PC-9 (cell line): ENCODE measurements around the gene FGF12. TPM values are rescaled to one million over a fixed set of nuclear protein-coding genes. Genes with fewer than 3 reads are reported as not detected.

Experiments used
- BruUV-seq: library from RNA; stranded (reverse); fragments of 400-500 nt; replicated peaks from 2 replicates; lab custom pipeline; 2021; lab: Mats Ljungman, UMichigan
- CTCF ChIA-PET: fragments of 300-600 bp; sonication (Branson Sonifier 250); formaldehyde crosslinking; loops from one replicate; lab custom pipeline; 2022; ENCODE audit warnings: antibody characterized with exemption; lab: Charles Lee
- POLR2A ChIA-PET: fragments of 300-600 bp; sonication (Branson Sonifier 250); formaldehyde crosslinking; loops from one replicate; lab custom pipeline; 2022; ENCODE audit warnings: antibody characterized with exemption; ENCODE audit not compliant: unreplicated experiment; lab: Charles Lee
- DNase-seq, 2 experiments: peaks; one replicate each; pipeline versions ENCODE4 v3.0.0 to v3.0.0-alpha.2; 2015 to 2022; ENCODE audit warnings: mixed read lengths in 1 of 2
- H2AFZ ChIP-seq: fragments of 200-600 bp; sonication (generic); 2 replicates; pipeline ENCODE4 v1.8.1; 2017; ENCODE audit warnings: antibody characterized with exemption
- H3F3A ChIP-seq: fragments of 200-600 bp; sonication (generic); 2 replicates; pipeline ENCODE4 v1.8.1; 2017; ENCODE audit warnings: antibody characterized with exemption, mild to moderate bottlenecking, low read depth; ENCODE audit not compliant: insufficient read depth
- H3K27ac ChIP-seq: fragments of 200-600 bp; sonication (generic); 2 replicates; pipeline ENCODE4 v1.6.1; 2016; ENCODE audit warnings: mixed run types
- H3K27me3 ChIP-seq: fragments of 200-600 bp; sonication (generic); 2 replicates; pipeline ENCODE4 v1.6.1; 2016; ENCODE audit warnings: low read depth, mixed run types; ENCODE audit not compliant: insufficient read depth
- H3K36me3 ChIP-seq: fragments of 200-600 bp; sonication (generic); 2 replicates; pipeline ENCODE4 v1.6.1; 2016; ENCODE audit warnings: low read depth, mixed run types
- H3K4me1 ChIP-seq: fragments of 200-600 bp; sonication (generic); replicated peaks from 2 replicates; pipeline ENCODE4 v1.6.1; 2016; ENCODE audit warnings: mixed run types; ENCODE audit not compliant: insufficient read depth
- H3K4me2 ChIP-seq: fragments of 200-600 bp; sonication (generic); 2 replicates; pipeline ENCODE4 v1.6.1; 2017; ENCODE audit warnings: mixed run types
- H3K4me3 ChIP-seq: fragments of 200-600 bp; sonication (generic); 2 replicates; pipeline ENCODE4 v1.6.1; 2016; ENCODE audit warnings: mixed run types
- H3K79me2 ChIP-seq: fragments of 200-600 bp; sonication (generic); 2 replicates; pipeline ENCODE4 v1.6.1; 2017; ENCODE audit warnings: low read depth, mixed run types
- H3K9me2 ChIP-seq: fragments of 200-600 bp; sonication (generic); 2 replicates; pipeline ENCODE4 v1.8.1; 2017; ENCODE audit warnings: mild to moderate bottlenecking; ENCODE audit not compliant: insufficient read depth
- H3K9me3 ChIP-seq: fragments of 200-600 bp; sonication (generic); 2 replicates; pipeline ENCODE4 v1.8.1; 2016; ENCODE audit warnings: low read depth; ENCODE audit not compliant: insufficient read depth
- H4K20me1 ChIP-seq: fragments of 200-600 bp; sonication (generic); 2 replicates; pipeline ENCODE4 v1.8.1; 2017; ENCODE audit not compliant: insufficient read depth
- CTCF ChIP-seq: fragments of 200-600 bp; sonication (generic); conservative IDR thresholded peaks from 2 replicates; pipeline ENCODE4 v1.6.1; 2017; ENCODE audit warnings: mixed run types, antibody characterized with exemption, mild to moderate bottlenecking, moderate library complexity
- EZH2 ChIP-seq: fragments of 200-600 bp; sonication (generic); IDR thresholded peaks from 2 replicates; pipeline ENCODE4 v1.8.0; 2017; ENCODE audit warnings: antibody characterized with exemption, low read depth
- intact Hi-C: fragments of 100-400 bp; cut with micrococcal nuclease; formaldehyde crosslinking; loops from one replicate; pipeline ENCODE4 v1.10.0; 2022; ENCODE audit not compliant: unreplicated experiment
- total RNA-seq: library from RNA; stranded (reverse); gene quantifications from 2 replicates; pipeline ENCODE4 v1.2.3, GENCODE V29; 2021

The FGF12 gene
- total RNA-seq, 1 experiment from 2014 or later, result 10.9 TPM

GRCh38 chr3:192487033-192487432 is 240.3 kb downstream of the FGF12 start:
- ChIA-PET POLR2A (no interaction called here), CTCF (interaction anchor here (0.6 kb wide), 1 partner anchor 1492 kb away, joined by 3 read pairs; no protein-coding TSS in a partner anchor)
- Histone ChIP-seq H4K20me1 (no peaks in the 10 kb centered on the region), H3K4me2 (no peak overlapping the region), H3K79me2 (no peaks in the 10 kb centered on the region), H3K9me3 (peaks cover 1% of the 10 kb centered on the region; the same call in 1 of the 2 replicates), H3K4me1 (no peaks in the 10 kb centered on the region), H2AFZ (no peak overlapping the region), H3K4me3 (no peak overlapping the region), H3F3A (no peaks in the 10 kb centered on the region), H3K9me2 (0 out of 2 replicates have a peak, but pooled peaks cover 4% of the 10 kb centered on the region), H3K27me3 (no peaks in the 10 kb centered on the region), H3K27ac (no peak overlapping the region), H3K36me3 (no peaks in the 10 kb centered on the region)
- DNase-seq, result no peak
- intact Hi-C loops, result no loop called here
- BruUV-seq, result no TSS peak
- TF ChIP-seq EZH2 (no peak), CTCF (no peak)

DNA sequence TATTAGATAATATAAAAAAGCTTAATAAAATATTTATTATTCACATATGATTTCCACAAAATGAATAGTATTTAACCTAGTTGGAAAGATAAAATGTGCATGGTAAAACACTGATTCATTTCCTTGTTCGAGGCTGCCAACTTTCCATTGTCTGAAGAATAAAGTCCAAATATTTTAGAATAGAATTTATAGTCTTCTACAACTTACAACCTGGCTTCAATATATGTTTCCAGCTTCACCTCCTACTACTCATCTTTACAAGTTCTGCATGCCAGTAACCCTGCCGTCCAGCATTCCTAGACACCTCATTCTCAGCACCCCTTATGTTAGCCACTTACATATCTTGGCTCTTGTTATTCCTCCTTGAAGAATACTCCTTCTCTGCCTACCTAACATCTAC is 244.5 kb downstream of the FGF12 start:
- no peak overlapping the region for H3K27ac ChIP-seq
- H3K9me3 ChIP-seq, result no peaks in the 10 kb centered on the region
- no peaks in the 10 kb centered on the region for H4K20me1 ChIP-seq
- no peaks in the 10 kb centered on the region for H3K36me3 ChIP-seq
- no peaks in the 10 kb centered on the region for H3K79me2 ChIP-seq
- intact Hi-C loops, result no loop called here
- no peak overlapping the region for H3K4me3 ChIP-seq
- 0 out of 2 replicates have a peak, but pooled peaks cover 4% of the 10 kb centered on the region for H3K9me2 ChIP-seq
- H3K4me2 ChIP-seq, result peak overlapping the region; percentile 27; the same call in 1 of the 2 replicates
- H3F3A ChIP-seq, result no peaks in the 10 kb centered on the region
- H2AFZ ChIP-seq, result no peak overlapping the region
- CTCF ChIA-PET, result no interaction called here
- DNase-seq, result no peak
- no peaks in the 10 kb centered on the region for H3K27me3 ChIP-seq
- no TSS peak for BruUV-seq
- H3K4me1 ChIP-seq, result no peaks in the 10 kb centered on the region
- TF ChIP-seq CTCF (no peak), EZH2 (no peak)
- POLR2A ChIA-PET, result no interaction called here

DNA sequence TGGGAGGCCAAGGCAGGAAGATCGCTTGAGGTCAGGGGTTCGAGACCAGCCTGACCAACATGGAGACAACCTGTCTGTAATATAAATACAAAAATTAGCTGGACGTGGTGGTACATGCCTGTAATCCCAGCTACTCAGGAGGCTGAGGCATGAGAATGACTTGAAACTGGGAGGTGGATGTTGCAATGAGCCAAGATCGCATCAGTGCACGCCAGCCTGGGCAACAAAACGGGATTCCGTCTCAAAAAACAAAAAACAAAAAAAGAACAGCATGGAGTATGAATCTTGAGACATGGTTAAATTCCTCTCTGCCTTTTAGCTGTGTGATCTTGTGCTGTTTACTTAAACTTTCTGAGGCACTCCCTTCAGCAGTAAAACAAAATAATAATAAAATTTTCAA is 244.9 kb downstream of the FGF12 start:
- Histone ChIP-seq H3K4me1 (no peaks in the 10 kb centered on the region), H3K79me2 (no peaks in the 10 kb centered on the region), H3F3A (no peaks in the 10 kb centered on the region), H4K20me1 (no peaks in the 10 kb centered on the region), H3K27ac (no peak overlapping the region), H3K36me3 (no peaks in the 10 kb centered on the region), H2AFZ (no peak overlapping the region), H3K4me2 (no peak overlapping the region), H3K4me3 (no peak overlapping the region), H3K9me2 (0 out of 2 replicates have a peak, but pooled peaks cover 4% of the 10 kb centered on the region), H3K27me3 (no peaks in the 10 kb centered on the region), H3K9me3 (no peaks in the 10 kb centered on the region)
- no peak for TF ChIP-seq CTCF
- TF ChIP-seq EZH2, result no peak
- intact Hi-C loops, result no loop called here
- BruUV-seq, result no TSS peak
- ChIA-PET POLR2A (no interaction called here), CTCF (no interaction called here)
- no peak for DNase-seq
